ENCODE measurements around the gene TOMM34.

DNA sequence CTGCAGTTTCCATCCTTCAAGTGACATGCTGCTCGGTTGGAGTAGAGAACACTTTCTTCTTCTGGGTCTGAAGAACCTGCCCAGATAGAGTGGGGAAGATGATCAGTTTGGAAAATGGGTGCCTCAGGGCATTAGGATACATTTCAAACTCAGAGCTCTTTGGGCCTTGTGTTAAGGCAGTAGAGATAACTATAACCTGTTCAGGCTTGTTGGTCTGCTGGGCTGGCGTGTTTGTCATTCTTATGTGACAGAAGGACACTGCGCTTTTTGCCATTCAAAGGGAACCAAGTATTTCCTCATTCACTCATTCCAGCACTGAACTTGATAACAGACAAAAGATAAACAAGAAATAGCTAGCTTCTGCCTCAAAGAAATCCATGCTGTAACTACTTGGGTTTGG lies 3.8 kb downstream of the TOMM34 start:
- TF ChIP-seq POLR2A (IDR thresholded peaks at IDR 0.05) (no peak), CTCF (IDR thresholded peaks at IDR 0.05) (no peak)
